H9 (cell line): ENCODE results near the gene SRSF4. TPM values are rescaled to one million over a fixed set of nuclear protein-coding genes. Genes with fewer than 3 reads are reported as not detected.

Experiments used
- DNase-seq: peaks from one replicate; pipeline ENCODE4 v3.0.0-alpha.2; 2017
- H2AFZ ChIP-seq: one replicate; pipeline ENCODE4 v1.6.1; 2013; ENCODE audit warnings: mild to moderate bottlenecking, low read length, control low read depth, moderate library complexity
- H2AK5ac ChIP-seq: 2 replicates; pipeline ENCODE4 v1.6.1; 2013; ENCODE audit warnings: low read length, control low read depth, mixed read lengths; ENCODE audit not compliant: insufficient read length
- H2BK120ac ChIP-seq: one replicate; pipeline ENCODE4 v1.6.1; 2013; ENCODE audit warnings: low read depth, mild to moderate bottlenecking, low read length, control low read depth, inconsistent platforms; ENCODE audit not compliant: poor library complexity, severe bottlenecking
- H2BK12ac ChIP-seq: 2 replicates; pipeline ENCODE4 v1.6.1; 2013; ENCODE audit warnings: low read length, control low read depth, mixed read lengths, low read depth; ENCODE audit not compliant: insufficient read length
- H2BK15ac ChIP-seq: 2 replicates; pipeline ENCODE4 v1.6.1; 2013; ENCODE audit warnings: low read depth, low read length, control low read depth
- H2BK20ac ChIP-seq: one replicate; pipeline ENCODE4 v1.6.1; 2013; ENCODE audit warnings: low read depth, mild to moderate bottlenecking, low read length, control low read depth, inconsistent platforms; ENCODE audit not compliant: poor library complexity, severe bottlenecking
- H2BK5ac ChIP-seq: 2 replicates; pipeline ENCODE4 v1.6.1; 2013; ENCODE audit warnings: low read length, control low read depth, mixed read lengths; ENCODE audit not compliant: insufficient read length
- H3K14ac ChIP-seq: 2 replicates; pipeline ENCODE4 v1.6.1; 2013; ENCODE audit warnings: low read length, control low read depth; ENCODE audit not compliant: insufficient read depth
- H3K18ac ChIP-seq: 2 replicates; pipeline ENCODE4 v1.6.1; 2013; ENCODE audit warnings: low read depth, mild to moderate bottlenecking, mixed read lengths, low read length, control low read depth; ENCODE audit not compliant: insufficient read length
- H3K23ac ChIP-seq: 2 replicates; pipeline ENCODE4 v1.6.1; 2013; ENCODE audit warnings: low read length, control low read depth, mixed read lengths, low read depth; ENCODE audit not compliant: insufficient read length
- H3K23me2 ChIP-seq: 2 replicates; pipeline ENCODE4 v1.6.1; 2013; ENCODE audit warnings: low read depth, mild to moderate bottlenecking, mixed read lengths, low read length, control low read depth; ENCODE audit not compliant: insufficient read length, poor library complexity, severe bottlenecking
- H3K27ac ChIP-seq: 2 replicates; pipeline ENCODE4 v1.5.1; 2013; ENCODE audit warnings: low read length, control low read depth, mixed read lengths, low read depth; ENCODE audit not compliant: insufficient read length
- H3K27me3 ChIP-seq: 2 replicates; pipeline ENCODE4 v1.6.1; 2013; ENCODE audit warnings: low read length, control low read depth, inconsistent platforms; ENCODE audit not compliant: insufficient read depth
- H3K4ac ChIP-seq: 2 replicates; pipeline ENCODE4 v1.6.1; 2013; ENCODE audit warnings: low read depth, mild to moderate bottlenecking, control low read depth, inconsistent platforms, low read length, moderate library complexity
- H3K4me1 ChIP-seq: 2 replicates; pipeline ENCODE4 v1.6.1; 2013; ENCODE audit warnings: low read length, control low read depth, inconsistent platforms; ENCODE audit not compliant: insufficient read depth
- H3K4me2 ChIP-seq: 2 replicates; pipeline ENCODE4 v1.6.1; 2013; ENCODE audit warnings: low read length, control low read depth, mixed read lengths; ENCODE audit not compliant: insufficient read length, insufficient read depth
- H3K56ac ChIP-seq: 2 replicates; pipeline ENCODE4 v1.6.1; 2013; ENCODE audit warnings: low read depth, mild to moderate bottlenecking, mixed read lengths, low read length, control low read depth; ENCODE audit not compliant: insufficient read length
- H3K79me1 ChIP-seq: 2 replicates; pipeline ENCODE4 v1.6.1; 2013; ENCODE audit warnings: low read depth, mild to moderate bottlenecking, moderate library complexity, low read length, control low read depth, inconsistent platforms; ENCODE audit not compliant: insufficient read depth, poor library complexity, severe bottlenecking
- H3K79me2 ChIP-seq: 2 replicates; pipeline ENCODE4 v1.6.1; 2013; ENCODE audit warnings: low read length, control low read depth, inconsistent platforms; ENCODE audit not compliant: insufficient read depth
- H3K9ac ChIP-seq: 2 replicates; pipeline ENCODE4 v1.6.1; 2013; ENCODE audit warnings: low read length, control low read depth, mixed read lengths; ENCODE audit not compliant: insufficient read length; ENCODE audit errors: extremely low read depth
- H3K9me3 ChIP-seq: one replicate; pipeline ENCODE4 v1.6.1; 2013; ENCODE audit warnings: low read depth, low read length, inconsistent platforms; ENCODE audit not compliant: control insufficient read depth
- H3T11ph ChIP-seq: one replicate; pipeline ENCODE4 v1.6.1; 2013; ENCODE audit warnings: mild to moderate bottlenecking, low read length, control low read depth, inconsistent platforms
- H4K20me1 ChIP-seq: one replicate; pipeline ENCODE4 v1.6.1; 2013; ENCODE audit not compliant: control insufficient read depth, insufficient read length, insufficient read depth
- H4K5ac ChIP-seq: 2 replicates; pipeline ENCODE4 v1.6.1; 2013; ENCODE audit warnings: low read depth, mild to moderate bottlenecking, mixed read lengths, low read length, control low read depth; ENCODE audit not compliant: insufficient read length
- H4K8ac ChIP-seq: replicated peaks from 2 replicates; pipeline ENCODE4 v1.6.1; 2013; ENCODE audit warnings: low read length, control low read depth, mixed read lengths, low read depth; ENCODE audit not compliant: insufficient read length
- H4K91ac ChIP-seq: 2 replicates; pipeline ENCODE4 v1.6.1; 2013; ENCODE audit warnings: low read depth, mild to moderate bottlenecking, moderate library complexity, mixed read lengths, low read length, control low read depth; ENCODE audit not compliant: insufficient read length
- H3K27ac Mint-ChIP-seq, 3 experiments: 2 replicates in 2 of 3; 3 replicates in 1 of 3; pipeline ENCODE4 v1.8.0; 2020 to 2021; ENCODE audit warnings: mixed read lengths in 3 of 3, mild to moderate bottlenecking in 1 of 3, moderate library complexity in 1 of 3
- H3K27me3 Mint-ChIP-seq: 2 replicates; pipeline ENCODE4 v1.8.0; 2021; ENCODE audit warnings: low read depth, mild to moderate bottlenecking, moderate library complexity, mixed read lengths
- H3K36me3 Mint-ChIP-seq, 3 experiments: 2 replicates in 2 of 3; 3 replicates in 1 of 3; pipeline ENCODE4 v1.8.0; 2020 to 2021; ENCODE audit warnings: low read depth in 3 of 3, mixed read lengths in 3 of 3; ENCODE audit not compliant: insufficient read depth in 1 of 3
- H3K4me1 Mint-ChIP-seq, 2 experiments: 2 replicates each; pipeline ENCODE4 v1.8.0; 2020; ENCODE audit warnings: mixed read lengths in 2 of 2
- H3K4me3 Mint-ChIP-seq, 2 experiments: 2 replicates in 1 of 2; 3 replicates in 1 of 2; pipeline ENCODE4 v1.8.0; 2020 to 2021; ENCODE audit warnings: mild to moderate bottlenecking in 2 of 2, mixed read lengths in 2 of 2, moderate library complexity in 1 of 2
- H3K9me3 Mint-ChIP-seq, 2 experiments: 2 replicates in 1 of 2; 3 replicates in 1 of 2; pipeline ENCODE4 v1.8.0; 2020; ENCODE audit warnings: mild to moderate bottlenecking in 2 of 2, mixed read lengths in 2 of 2, moderate library complexity in 1 of 2
- WGBS: extraction: QIAGEN DNeasy Blood & Tissue Kit; methylation state at CpG from one replicate; pipeline ENCODE4 v1.1.7; 2013; ENCODE audit warnings: missing lambda C conversion rate, low lambda C conversion rate, mixed read lengths; ENCODE audit not compliant: insufficient read length; ENCODE audit errors: extremely low coverage; 5-methylcytosine and 5-hydroxymethylcytosine counted together
- total RNA-seq: library from RNA; stranded (reverse); gene quantifications from 2 replicates; pipeline ENCODE4 v1.2.1, GENCODE V29; 2021
- TF ChIP-seq, protein P1 (sequence below): fragments of 200-600 bp; sonication (generic); conservative IDR thresholded peaks from 3 replicates; pipeline ENCODE4 v1.8.0; 2021; ENCODE audit warnings: antibody characterized with exemption, mild to moderate bottlenecking

The SRSF4 gene
- total RNA-seq, 1 experiment from 2014 or later = 90.6 TPM

DNA sequence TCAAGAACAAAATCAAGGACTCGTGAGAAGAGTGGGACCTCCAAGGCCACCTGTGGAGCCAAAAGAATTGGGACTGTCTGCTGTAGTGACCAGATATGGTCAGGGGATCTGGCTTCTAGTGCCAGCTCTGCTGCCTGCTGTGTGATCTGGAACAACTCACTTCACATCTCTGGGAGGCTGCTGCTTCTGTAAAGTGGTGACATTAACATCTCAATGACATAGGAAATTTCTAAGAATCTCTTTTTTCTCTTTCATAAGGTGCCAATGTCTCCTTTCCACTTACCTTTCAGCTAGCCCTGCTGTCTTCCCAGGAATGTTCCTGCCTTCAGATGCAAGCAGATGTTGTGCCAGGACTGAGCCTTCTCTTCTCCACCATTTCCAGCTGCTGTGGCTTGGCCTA, 5.0 kb upstream of the SRSF4 start:
- Histone ChIP-seq H3K23ac (no peak overlapping the region), H3K56ac (no peak overlapping the region), H2AK5ac (no peak overlapping the region), H3K27me3 (no peaks in the 10 kb centered on the region), H3K9me3 (no peaks in the 10 kb centered on the region), H3T11ph (no peak overlapping the region), H3K79me2 (no peaks in the 10 kb centered on the region), H3K23me2 (no peaks in the 10 kb centered on the region), H3K9ac (no peak overlapping the region), H2AFZ (no peak overlapping the region), H2BK20ac (no peak overlapping the region), H3K4me2 (peak overlapping the region; percentile 4), H3K27ac (peak overlapping the region; percentile 41), H2BK12ac (no peak overlapping the region), H2BK5ac (no peak overlapping the region), H2BK15ac (no peak overlapping the region), H2BK120ac (no peak overlapping the region), H4K5ac (no peak overlapping the region), H3K4ac (no peak overlapping the region), H3K18ac (no peak overlapping the region), H4K91ac (no peak overlapping the region), H4K8ac (no peak overlapping the region), H4K20me1 (no peaks in the 10 kb centered on the region), H3K79me1 (no peaks in the 10 kb centered on the region), H3K14ac (no peak overlapping the region), H3K4me1 (peaks cover 5% of the 10 kb centered on the region; the same call in 1 of the 2 replicates)
- H3K4me3 Mint-ChIP-seq = peak overlapping the region in 1 of 2 experiments; percentile 32; a peak in 1 of 5 replicates
- peaks cover 6 to 7% (median 6%) of the 10 kb centered on the region in 3 experiments; a peak in 6 of 7 replicates for H3K36me3 Mint-ChIP-seq
- no CpG with 5 or more reads among the region's 1 CpG for WGBS
- H3K27me3 Mint-ChIP-seq = no peaks in the 10 kb centered on the region
- peaks cover 24 to 26% of the 10 kb centered on the region in 2 experiments for H3K4me1 Mint-ChIP-seq
- TF ChIP-seq, protein P1, sequence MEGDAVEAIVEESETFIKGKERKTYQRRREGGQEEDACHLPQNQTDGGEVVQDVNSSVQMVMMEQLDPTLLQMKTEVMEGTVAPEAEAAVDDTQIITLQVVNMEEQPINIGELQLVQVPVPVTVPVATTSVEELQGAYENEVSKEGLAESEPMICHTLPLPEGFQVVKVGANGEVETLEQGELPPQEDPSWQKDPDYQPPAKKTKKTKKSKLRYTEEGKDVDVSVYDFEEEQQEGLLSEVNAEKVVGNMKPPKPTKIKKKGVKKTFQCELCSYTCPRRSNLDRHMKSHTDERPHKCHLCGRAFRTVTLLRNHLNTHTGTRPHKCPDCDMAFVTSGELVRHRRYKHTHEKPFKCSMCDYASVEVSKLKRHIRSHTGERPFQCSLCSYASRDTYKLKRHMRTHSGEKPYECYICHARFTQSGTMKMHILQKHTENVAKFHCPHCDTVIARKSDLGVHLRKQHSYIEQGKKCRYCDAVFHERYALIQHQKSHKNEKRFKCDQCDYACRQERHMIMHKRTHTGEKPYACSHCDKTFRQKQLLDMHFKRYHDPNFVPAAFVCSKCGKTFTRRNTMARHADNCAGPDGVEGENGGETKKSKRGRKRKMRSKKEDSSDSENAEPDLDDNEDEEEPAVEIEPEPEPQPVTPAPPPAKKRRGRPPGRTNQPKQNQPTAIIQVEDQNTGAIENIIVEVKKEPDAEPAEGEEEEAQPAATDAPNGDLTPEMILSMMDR = no peak
- peaks cover 0 to 5% of the 10 kb centered on the region in 2 experiments; a peak in 3 of 5 replicates for H3K9me3 Mint-ChIP-seq
- H3K27ac Mint-ChIP-seq = peak overlapping the region; percentile 47 to 99 (median 93)
- peak; percentile 80 for DNase-seq
